NB4 (cell line): Measurements from ENCODE around the gene LHX8.

ENCODE experiments used
- DNase-seq: peaks from one replicate; pipeline ENCODE4 v3.0.0; 2010; ENCODE audit warnings: low read depth
- H3K4me3 ChIP-seq: one replicate; pipeline ENCODE4 v1.5.1; 2011; ENCODE audit warnings: mild to moderate bottlenecking, low read depth, low read length, moderate library complexity
- MYC ChIP-seq: IDR thresholded peaks from 2 replicates; pipeline ENCODE4 v1.6.1; 2011; ENCODE audit warnings: low read depth, low read length
- POLR2A ChIP-seq: IDR thresholded peaks from 2 replicates; pipeline ENCODE4 v1.6.1; 2011; ENCODE audit warnings: mild to moderate bottlenecking; ENCODE audit not compliant: insufficient read length; ENCODE audit errors: extremely low read depth
- TF ChIP-seq, protein P1 (sequence below): IDR thresholded peaks from one replicate; pipeline ENCODE4 v1.5.1; 2012; ENCODE audit warnings: low read depth, low read length
- TF ChIP-seq, protein P2 (sequence below): IDR thresholded peaks from 2 replicates; pipeline ENCODE4 v1.6.1; 2011; ENCODE audit warnings: low read depth, low read length

The LHX8 gene

DNA sequence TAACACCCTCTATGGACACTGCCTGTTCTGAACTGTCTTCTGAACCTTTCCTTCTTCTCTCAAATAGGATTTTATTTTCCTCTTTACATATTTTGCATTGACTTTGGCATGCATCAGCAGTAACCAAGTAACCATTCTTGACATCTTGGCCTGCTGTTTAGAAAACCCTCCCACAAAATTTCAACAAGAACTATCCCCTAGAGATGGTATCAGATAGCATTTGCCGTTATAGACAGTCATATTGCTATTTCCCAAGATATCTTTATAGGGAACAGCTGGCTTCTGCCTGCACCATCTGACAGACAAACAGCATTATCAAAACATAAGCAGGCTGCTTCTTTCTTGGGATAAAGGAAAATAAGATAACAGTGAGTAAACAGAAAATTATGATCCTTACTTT, 54.7 kb downstream of the LHX8 start:
- TF ChIP-seq, protein P1, sequence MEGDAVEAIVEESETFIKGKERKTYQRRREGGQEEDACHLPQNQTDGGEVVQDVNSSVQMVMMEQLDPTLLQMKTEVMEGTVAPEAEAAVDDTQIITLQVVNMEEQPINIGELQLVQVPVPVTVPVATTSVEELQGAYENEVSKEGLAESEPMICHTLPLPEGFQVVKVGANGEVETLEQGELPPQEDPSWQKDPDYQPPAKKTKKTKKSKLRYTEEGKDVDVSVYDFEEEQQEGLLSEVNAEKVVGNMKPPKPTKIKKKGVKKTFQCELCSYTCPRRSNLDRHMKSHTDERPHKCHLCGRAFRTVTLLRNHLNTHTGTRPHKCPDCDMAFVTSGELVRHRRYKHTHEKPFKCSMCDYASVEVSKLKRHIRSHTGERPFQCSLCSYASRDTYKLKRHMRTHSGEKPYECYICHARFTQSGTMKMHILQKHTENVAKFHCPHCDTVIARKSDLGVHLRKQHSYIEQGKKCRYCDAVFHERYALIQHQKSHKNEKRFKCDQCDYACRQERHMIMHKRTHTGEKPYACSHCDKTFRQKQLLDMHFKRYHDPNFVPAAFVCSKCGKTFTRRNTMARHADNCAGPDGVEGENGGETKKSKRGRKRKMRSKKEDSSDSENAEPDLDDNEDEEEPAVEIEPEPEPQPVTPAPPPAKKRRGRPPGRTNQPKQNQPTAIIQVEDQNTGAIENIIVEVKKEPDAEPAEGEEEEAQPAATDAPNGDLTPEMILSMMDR: no peak
- TF ChIP-seq POLR2A (no peak), MYC (no peak)
- TF ChIP-seq, protein P2, sequence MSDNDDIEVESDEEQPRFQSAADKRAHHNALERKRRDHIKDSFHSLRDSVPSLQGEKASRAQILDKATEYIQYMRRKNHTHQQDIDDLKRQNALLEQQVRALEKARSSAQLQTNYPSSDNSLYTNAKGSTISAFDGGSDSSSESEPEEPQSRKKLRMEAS: no peak
- no peak overlapping the region for H3K4me3 ChIP-seq
- no peak for DNase-seq

DNA sequence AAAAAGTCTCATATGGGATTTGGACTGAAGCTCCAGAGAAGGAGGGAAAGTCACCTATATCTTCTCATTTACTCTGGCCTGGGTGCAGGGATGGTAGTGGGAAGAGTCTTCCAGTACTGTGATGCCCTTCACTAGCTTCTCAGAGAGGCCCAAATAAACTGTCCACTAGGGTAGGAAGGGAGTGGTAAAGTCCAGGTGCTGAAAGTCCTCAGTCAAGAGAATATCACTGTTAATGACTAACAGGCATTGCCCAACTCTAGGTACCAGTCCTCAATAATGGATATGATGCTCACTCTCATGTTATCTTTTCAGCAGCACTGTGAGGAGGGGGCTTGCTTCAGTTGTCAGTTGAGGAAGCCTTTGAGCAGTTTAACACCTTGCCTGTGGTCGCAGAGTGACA, 64.0 kb downstream of the LHX8 start:
- H3K4me3 ChIP-seq: no peak overlapping the region
- DNase-seq: no peak
- no peak for TF ChIP-seq POLR2A
- TF ChIP-seq, protein P1: no peak
- TF ChIP-seq, protein P2: no peak
- TF ChIP-seq MYC: no peak

DNA sequence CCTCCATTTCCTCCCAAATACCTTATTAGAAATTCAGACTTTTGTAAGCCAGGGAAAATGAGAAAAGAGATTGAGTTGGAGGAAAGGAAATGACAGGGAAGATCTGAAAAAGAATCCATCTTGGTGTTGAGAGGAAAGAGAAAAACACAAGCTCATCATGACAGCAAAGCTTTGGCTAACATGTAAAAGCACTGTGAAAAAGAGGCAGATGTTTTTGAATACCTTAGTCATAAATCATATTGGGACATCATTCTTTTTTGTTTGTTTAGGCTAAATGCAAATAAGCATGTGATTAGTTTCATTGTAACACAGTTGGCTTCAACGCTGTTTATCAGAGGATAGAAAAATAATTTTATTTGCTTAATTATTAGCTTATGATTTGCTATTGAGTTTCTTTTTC, 64.6 kb downstream of the LHX8 start:
- no peak overlapping the region for H3K4me3 ChIP-seq
- TF ChIP-seq MYC (no peak), POLR2A (no peak)
- TF ChIP-seq, protein P1: no peak
- TF ChIP-seq, protein P2: no peak
- no peak for DNase-seq

DNA sequence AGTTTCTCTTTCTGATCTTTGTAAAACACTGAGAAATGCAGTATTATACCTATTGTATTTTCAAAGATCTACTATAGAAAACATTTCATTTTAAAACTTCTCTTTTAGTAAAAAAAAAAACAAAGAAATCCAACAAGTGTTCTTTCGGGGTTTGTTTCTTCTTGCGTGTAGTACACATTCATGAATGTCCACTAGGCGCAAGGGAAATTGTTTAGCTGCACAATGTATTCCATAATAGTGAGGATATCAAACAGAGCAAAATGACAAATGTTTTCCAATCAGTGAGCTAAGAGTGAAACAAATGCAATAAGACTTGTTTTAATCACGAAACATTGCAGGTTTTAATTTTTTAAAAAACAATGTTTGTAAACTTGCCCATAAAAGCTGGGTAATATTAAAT, 68.6 kb downstream of the LHX8 start:
- no peak for DNase-seq
- H3K4me3 ChIP-seq: no peak overlapping the region
- TF ChIP-seq, protein P2: no peak
- TF ChIP-seq MYC (no peak), POLR2A (no peak)
- TF ChIP-seq, protein P1: no peak

DNA sequence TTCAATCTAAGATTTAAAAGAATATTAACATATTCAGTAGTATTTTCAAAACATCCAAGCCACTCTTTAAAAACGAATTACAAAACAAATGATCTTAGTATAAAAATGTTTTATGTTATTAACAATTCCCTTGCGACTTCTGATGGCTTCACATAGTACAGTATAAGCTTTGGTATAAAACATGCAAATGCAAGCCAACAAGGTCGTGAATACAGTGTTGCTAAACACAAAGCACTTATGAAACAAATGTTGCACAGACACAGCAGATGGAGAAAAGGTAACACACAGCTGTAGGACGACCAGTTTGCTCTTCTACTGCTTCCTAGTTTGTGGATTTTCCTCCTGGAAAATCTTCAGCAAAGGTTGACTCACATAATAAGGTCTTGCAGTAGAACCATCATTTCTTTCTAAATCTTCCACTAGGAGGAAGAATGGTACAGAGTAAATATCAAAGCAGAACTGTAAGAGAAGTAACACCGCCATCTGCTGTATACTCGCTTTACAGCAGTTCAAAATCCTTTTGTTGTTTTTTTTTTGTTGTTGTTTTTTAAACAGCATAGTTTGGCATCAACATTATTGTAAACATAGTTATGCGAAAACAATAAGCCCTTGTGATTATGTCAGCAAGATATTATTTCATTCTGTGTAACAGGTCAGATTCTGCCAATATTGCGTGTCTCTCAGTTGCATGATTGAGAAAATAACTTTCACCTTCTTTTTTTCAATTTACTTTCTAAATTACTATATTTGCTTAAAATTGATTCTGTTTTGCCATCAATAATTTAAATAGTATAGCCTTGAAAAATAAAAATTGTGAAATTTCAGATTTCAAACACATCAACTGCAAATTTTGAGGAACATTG, 69.5 kb downstream of the LHX8 start:
- TF ChIP-seq, protein P1: peak; percentile 56
- TF ChIP-seq, protein P2: no peak
- H3K4me3 ChIP-seq: no peak overlapping the region
- DNase-seq: peak; percentile 43
